ENCODE results near the gene ADAMTSL5. TPM values are rescaled to one million over a fixed set of nuclear protein-coding genes. Genes with fewer than 3 reads are reported as not detected.

Gene ADAMTSL5
- total and polyA plus RNA-seq, 9 of the 15 experiments (the other 6 are each of a cell fraction or from before 2014, with no cell fraction given), result 1.0 to 11.6 (median 4.1) TPM

DNA sequence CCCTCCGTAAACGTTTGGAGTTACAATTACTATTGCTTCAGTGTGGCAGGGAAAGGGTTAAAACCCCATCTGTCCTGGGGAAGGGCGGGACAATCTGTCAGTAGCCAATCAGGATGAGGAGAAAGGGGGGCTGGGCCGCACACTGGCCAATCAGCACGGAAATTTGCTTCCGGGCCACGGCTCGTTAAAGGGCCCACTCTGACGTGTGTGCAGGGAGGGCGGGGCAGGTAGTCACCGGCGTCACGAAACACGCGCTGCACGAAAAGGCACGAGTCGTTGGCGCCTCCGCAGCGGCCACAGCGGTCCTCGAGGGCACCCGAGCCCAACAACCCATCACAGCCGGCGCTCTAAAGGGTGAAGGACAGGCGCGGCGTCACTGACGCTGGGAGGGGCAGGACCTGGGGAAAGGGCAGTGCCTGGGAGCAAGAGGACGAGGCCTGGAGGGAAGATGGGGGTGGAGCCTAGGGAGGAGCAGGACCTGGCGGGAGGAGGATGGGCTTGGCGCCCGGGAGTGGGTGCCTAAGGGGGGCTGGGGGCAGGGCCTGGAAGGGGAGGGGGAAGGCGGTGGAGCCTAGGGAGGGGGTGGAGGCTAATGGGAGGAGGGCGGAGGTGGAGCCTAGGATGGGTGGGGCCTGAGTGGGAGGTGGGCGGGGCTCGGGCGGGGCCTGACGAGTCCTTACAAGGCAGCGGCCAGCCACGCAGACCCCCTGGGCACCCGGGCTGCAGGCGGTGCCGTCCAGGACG lies 4.9 kb downstream of the ADAMTSL5 start (continued):
- peak; percentile 36; the same call in 1 of the 2 replicates for TF ChIP-seq ZNF740 (CRISPR knock-in tag; IDR thresholded peaks at IDR 0.05)
- no peak for TF ChIP-seq ZNF740 (tag; IDR thresholded peaks at IDR 0.05)
- TF ChIP-seq, protein P1, sequence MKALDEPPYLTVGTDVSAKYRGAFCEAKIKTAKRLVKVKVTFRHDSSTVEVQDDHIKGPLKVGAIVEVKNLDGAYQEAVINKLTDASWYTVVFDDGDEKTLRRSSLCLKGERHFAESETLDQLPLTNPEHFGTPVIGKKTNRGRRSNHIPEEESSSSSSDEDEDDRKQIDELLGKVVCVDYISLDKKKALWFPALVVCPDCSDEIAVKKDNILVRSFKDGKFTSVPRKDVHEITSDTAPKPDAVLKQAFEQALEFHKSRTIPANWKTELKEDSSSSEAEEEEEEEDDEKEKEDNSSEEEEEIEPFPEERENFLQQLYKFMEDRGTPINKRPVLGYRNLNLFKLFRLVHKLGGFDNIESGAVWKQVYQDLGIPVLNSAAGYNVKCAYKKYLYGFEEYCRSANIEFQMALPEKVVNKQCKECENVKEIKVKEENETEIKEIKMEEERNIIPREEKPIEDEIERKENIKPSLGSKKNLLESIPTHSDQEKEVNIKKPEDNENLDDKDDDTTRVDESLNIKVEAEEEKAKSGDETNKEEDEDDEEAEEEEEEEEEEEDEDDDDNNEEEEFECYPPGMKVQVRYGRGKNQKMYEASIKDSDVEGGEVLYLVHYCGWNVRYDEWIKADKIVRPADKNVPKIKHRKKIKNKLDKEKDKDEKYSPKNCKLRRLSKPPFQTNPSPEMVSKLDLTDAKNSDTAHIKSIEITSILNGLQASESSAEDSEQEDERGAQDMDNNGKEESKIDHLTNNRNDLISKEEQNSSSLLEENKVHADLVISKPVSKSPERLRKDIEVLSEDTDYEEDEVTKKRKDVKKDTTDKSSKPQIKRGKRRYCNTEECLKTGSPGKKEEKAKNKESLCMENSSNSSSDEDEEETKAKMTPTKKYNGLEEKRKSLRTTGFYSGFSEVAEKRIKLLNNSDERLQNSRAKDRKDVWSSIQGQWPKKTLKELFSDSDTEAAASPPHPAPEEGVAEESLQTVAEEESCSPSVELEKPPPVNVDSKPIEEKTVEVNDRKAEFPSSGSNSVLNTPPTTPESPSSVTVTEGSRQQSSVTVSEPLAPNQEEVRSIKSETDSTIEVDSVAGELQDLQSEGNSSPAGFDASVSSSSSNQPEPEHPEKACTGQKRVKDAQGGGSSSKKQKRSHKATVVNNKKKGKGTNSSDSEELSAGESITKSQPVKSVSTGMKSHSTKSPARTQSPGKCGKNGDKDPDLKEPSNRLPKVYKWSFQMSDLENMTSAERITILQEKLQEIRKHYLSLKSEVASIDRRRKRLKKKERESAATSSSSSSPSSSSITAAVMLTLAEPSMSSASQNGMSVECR (CRISPR knock-in tag; IDR thresholded peaks at IDR 0.05), result peak; percentile 79
- TF ChIP-seq ZNF507 (tag; conservative IDR thresholded peaks at IDR 0.05), result no peak
- peak; percentile 57 to 94; a peak in 3 of 4 replicates for TF ChIP-seq MAZ (CRISPR knock-in tag; conservative IDR thresholded peaks at IDR 0.05 in 1 of 2, IDR thresholded peaks at IDR 0.05 in 1 of 2)
- peak; percentile 76 for TF ChIP-seq POLR2AphosphoS2 (IDR thresholded peaks at IDR 0.05; ENCODE audit: low read length)
- TF ChIP-seq TAF7 (tag; IDR thresholded peaks at IDR 0.05), result no peak
- TF ChIP-seq RBFOX2 (IDR thresholded peaks at IDR 0.05; ENCODE audit: low read depth, low read length), result peak; percentile 73
- TF ChIP-seq ETV5 (CRISPR knock-in tag; IDR thresholded peaks at IDR 0.05; ENCODE audit: low read depth), result 0 out of 2 replicates have a peak, but pooled peaks have one; percentile 47
- TF ChIP-seq NFIC (IDR thresholded peaks at IDR 0.05), result 0 out of 2 replicates have a peak, but pooled peaks have one; percentile 27
- TF ChIP-seq ZEB2 (IDR thresholded peaks at IDR 0.05), result no peak
- TF ChIP-seq MBD2 (IDR thresholded peaks at IDR 0.05; ENCODE audit: borderline replicate concordance, low read depth), result peak; percentile 98
- TF ChIP-seq, protein P2, sequence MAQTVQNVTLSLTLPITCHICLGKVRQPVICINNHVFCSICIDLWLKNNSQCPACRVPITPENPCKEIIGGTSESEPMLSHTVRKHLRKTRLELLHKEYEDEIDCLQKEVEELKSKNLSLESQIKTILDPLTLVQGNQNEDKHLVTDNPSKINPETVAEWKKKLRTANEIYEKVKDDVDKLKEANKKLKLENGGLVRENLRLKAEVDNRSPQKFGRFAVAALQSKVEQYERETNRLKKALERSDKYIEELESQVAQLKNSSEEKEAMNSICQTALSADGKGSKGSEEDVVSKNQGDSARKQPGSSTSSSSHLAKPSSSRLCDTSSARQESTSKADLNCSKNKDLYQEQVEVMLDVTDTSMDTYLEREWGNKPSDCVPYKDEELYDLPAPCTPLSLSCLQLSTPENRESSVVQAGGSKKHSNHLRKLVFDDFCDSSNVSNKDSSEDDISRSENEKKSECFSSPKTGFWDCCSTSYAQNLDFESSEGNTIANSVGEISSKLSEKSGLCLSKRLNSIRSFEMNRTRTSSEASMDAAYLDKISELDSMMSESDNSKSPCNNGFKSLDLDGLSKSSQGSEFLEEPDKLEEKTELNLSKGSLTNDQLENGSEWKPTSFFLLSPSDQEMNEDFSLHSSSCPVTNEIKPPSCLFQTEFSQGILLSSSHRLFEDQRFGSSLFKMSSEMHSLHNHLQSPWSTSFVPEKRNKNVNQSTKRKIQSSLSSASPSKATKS (CRISPR knock-in tag; IDR thresholded peaks at IDR 0.05), result no peak
- no peak for TF ChIP-seq XRCC4 (IDR thresholded peaks at IDR 0.05; ENCODE audit: extremely low read depth, insufficient read depth, insufficient read length)
- TF ChIP-seq ATF2 (CRISPR knock-in tag; IDR thresholded peaks at IDR 0.05), result no peak
- peak; percentile 46; the same call in 1 of the 2 replicates for TF ChIP-seq EGR1 (conservative IDR thresholded peaks at IDR 0.05)
- no peak for TF ChIP-seq SIRT6 (IDR thresholded peaks at IDR 0.05; ENCODE audit: low read depth, low read length)
- no peak for TF ChIP-seq ZNF197 (CRISPR knock-in tag; IDR thresholded peaks at IDR 0.05; ENCODE audit: low read depth)
